Measurements from ENCODE around the gene UPK3A. TPM values are rescaled to one million over a fixed set of nuclear protein-coding genes. Genes with fewer than 3 reads are reported as not detected.

Gene UPK3A
- total and polyA plus RNA-seq, 2 of the 13 experiments (the other 11 are each of a cell fraction or from before 2014, with no cell fraction given), result 10.5 to 13.8 TPM

GRCh38 chr22:45309422-45310227 is 24.9 kb downstream of the UPK3A start, which contains the start of gene FAM118A (continued):
- TF ChIP-seq HOMEZ (CRISPR knock-in tag; IDR thresholded peaks at IDR 0.05; ENCODE audit: low read depth), result no peak
- TF ChIP-seq HBP1 (CRISPR knock-in tag; IDR thresholded peaks at IDR 0.05; ENCODE audit: low read depth), result peak; percentile 91
- peak; percentile 86 for TF ChIP-seq GATAD1 (CRISPR knock-in tag; IDR thresholded peaks at IDR 0.05)
- 0 out of 2 replicates have a peak, but pooled peaks have one; percentile 21 for TF ChIP-seq ZNF773 (CRISPR knock-in tag; IDR thresholded peaks at IDR 0.05; ENCODE audit: borderline replicate concordance)
- no peak for TF ChIP-seq KLF15 (CRISPR knock-in tag; IDR thresholded peaks at IDR 0.05; ENCODE audit: borderline replicate concordance)
- 0 out of 2 replicates have a peak, but pooled peaks have one; percentile 43 for TF ChIP-seq THAP7 (CRISPR knock-in tag; IDR thresholded peaks at IDR 0.05)
- TF ChIP-seq SP4 (CRISPR knock-in tag; IDR thresholded peaks at IDR 0.05), result peak; percentile 96
- peak; percentile 49; the same call in 1 of the 2 replicates for TF ChIP-seq SNAPC2 (CRISPR knock-in tag; IDR thresholded peaks at IDR 0.05)
- no peak for TF ChIP-seq NFYB (CRISPR knock-in tag; IDR thresholded peaks at IDR 0.05)
- peak; percentile 79; the same call in 1 of the 2 replicates for TF ChIP-seq CCDC6 (CRISPR knock-in tag; IDR thresholded peaks at IDR 0.05)
- peak; percentile 44; the same call in 1 of the 2 replicates for TF ChIP-seq KAT8 (CRISPR knock-in tag; IDR thresholded peaks at IDR 0.05)
- TF ChIP-seq ZBTB38 (CRISPR knock-in tag; IDR thresholded peaks at IDR 0.05), result peak; percentile 77
- no peak for TF ChIP-seq ZNF609 (CRISPR knock-in tag; IDR thresholded peaks at IDR 0.05; ENCODE audit: borderline replicate concordance)
- TF ChIP-seq NONO (IDR thresholded peaks at IDR 0.05), result no peak
- TF ChIP-seq NONO (CRISPR knock-in tag; conservative IDR thresholded peaks at IDR 0.05), result peak; percentile 91
- no peak for TF ChIP-seq MBNL3 (CRISPR knock-in tag; conservative IDR thresholded peaks at IDR 0.05)
- no peak for TF ChIP-seq RBAK (CRISPR knock-in tag; IDR thresholded peaks at IDR 0.05)
- TF ChIP-seq ZNF792 (CRISPR knock-in tag; IDR thresholded peaks at IDR 0.05), result peak; percentile 40; the same call in 1 of the 2 replicates
- TF ChIP-seq ZNF761 (CRISPR knock-in tag; conservative IDR thresholded peaks at IDR 0.05), result 0 out of 2 replicates have a peak, but pooled peaks have one; percentile 30
- peak; percentile 70 for TF ChIP-seq POLR2G (IDR thresholded peaks at IDR 0.05; ENCODE audit: low read depth, low read length)
- TF ChIP-seq ZSCAN20 (CRISPR knock-in tag; IDR thresholded peaks at IDR 0.05; ENCODE audit: borderline replicate concordance), result peak; percentile 38; the same call in 1 of the 2 replicates
- TF ChIP-seq ZFP82 (CRISPR knock-in tag; IDR thresholded peaks at IDR 0.05; ENCODE audit: borderline replicate concordance), result peak; percentile 90; the same call in 1 of the 2 replicates
